ENCODE data around the gene ITIH5.

DNA sequence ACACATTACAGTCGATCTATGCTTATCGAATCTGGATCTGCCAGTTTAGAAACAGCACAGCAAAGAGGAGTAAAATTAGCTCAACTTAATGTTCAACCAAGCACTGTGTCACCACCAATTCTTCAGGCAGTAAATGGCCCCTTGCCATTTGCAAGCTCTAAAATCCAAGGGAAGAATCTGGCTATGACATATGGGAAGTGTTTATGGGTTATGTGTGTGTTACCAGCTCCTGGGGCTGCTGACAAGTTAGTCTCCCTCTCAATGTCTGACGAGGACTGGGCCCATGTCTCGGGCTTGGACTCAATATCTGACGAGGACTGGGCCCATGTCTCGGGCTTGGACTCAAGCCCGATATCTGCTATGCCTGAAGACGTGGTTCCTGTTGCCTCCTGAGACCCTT, 30.7 kb upstream of the ITIH5 start:
- TF ChIP-seq, protein P1, sequence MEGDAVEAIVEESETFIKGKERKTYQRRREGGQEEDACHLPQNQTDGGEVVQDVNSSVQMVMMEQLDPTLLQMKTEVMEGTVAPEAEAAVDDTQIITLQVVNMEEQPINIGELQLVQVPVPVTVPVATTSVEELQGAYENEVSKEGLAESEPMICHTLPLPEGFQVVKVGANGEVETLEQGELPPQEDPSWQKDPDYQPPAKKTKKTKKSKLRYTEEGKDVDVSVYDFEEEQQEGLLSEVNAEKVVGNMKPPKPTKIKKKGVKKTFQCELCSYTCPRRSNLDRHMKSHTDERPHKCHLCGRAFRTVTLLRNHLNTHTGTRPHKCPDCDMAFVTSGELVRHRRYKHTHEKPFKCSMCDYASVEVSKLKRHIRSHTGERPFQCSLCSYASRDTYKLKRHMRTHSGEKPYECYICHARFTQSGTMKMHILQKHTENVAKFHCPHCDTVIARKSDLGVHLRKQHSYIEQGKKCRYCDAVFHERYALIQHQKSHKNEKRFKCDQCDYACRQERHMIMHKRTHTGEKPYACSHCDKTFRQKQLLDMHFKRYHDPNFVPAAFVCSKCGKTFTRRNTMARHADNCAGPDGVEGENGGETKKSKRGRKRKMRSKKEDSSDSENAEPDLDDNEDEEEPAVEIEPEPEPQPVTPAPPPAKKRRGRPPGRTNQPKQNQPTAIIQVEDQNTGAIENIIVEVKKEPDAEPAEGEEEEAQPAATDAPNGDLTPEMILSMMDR (IDR thresholded peaks at IDR 0.05; ENCODE audit: poor library complexity) = no peak
- TF ChIP-seq EZH2 (IDR thresholded peaks at IDR 0.05; ENCODE audit: borderline replicate concordance) = no peak
